CD4-positive, alpha-beta T cell treated with Interleukin-10 for 1 hour (primary cell): ENCODE measurements around the gene GEMIN4.
"Not testable (repeated sequence)": the region's sequence is repeated elsewhere in the genome, so short reads cannot be mapped to it uniquely, and the experiment has no call there.

ENCODE experiments used
- DNase-seq: peaks from one replicate; pipeline ENCODE4 v3.0.0-alpha.2; 2020

The GEMIN4 gene

GRCh38 chr17:774313-774584, 22.2 kb upstream of the GEMIN4 start:
- DNase-seq = no peak

GRCh38 chr17:773467-774312, 21.6 kb upstream of the GEMIN4 start:
- DNase-seq = no peak

GRCh38 chr17:773016-773415, 21.0 kb upstream of the GEMIN4 start:
- DNase-seq = no peak

GRCh38 chr17:767076-767475, 15.0 kb upstream of the GEMIN4 start:
- DNase-seq = no peak

GRCh38 chr17:760371-760770, 8.3 kb upstream of the GEMIN4 start:
- no peak for DNase-seq

- no peak for DNase-seq
These were observed 7.9 kb upstream of the GEMIN4 start for GRCh38 chr17:759964-760363.

- not testable (repeated sequence) for DNase-seq
These were observed 4.0 kb upstream of the GEMIN4 start for GRCh38 chr17:756010-756567.

GRCh38 chr17:755319-755961, 3.4 kb upstream of the GEMIN4 start:
- not testable (repeated sequence) for DNase-seq

GRCh38 chr17:753418-753817, 1.4 kb upstream of the GEMIN4 start:
- DNase-seq = no peak

GRCh38 chr17:752620-753219, 656 bp upstream of the GEMIN4 start:
- DNase-seq = no peak

GRCh38 chr17:751269-752001, 629 bp downstream of the GEMIN4 start:
- DNase-seq = peak; percentile 51

GRCh38 chr17:750431-751037, 1.5 kb downstream of the GEMIN4 start:
- no peak for DNase-seq

- DNase-seq = not testable (repeated sequence)
These were observed 2.7 kb downstream of the GEMIN4 start for GRCh38 chr17:749359-749758.

GRCh38 chr17:748604-749003, 3.5 kb downstream of the GEMIN4 start:
- DNase-seq = not testable (repeated sequence)

- DNase-seq = no peak
These were observed 5.1 kb downstream of the GEMIN4 start for GRCh38 chr17:746783-747629.

GRCh38 chr17:746181-746580, 5.9 kb downstream of the GEMIN4 start:
- DNase-seq = no peak

- DNase-seq = no peak
These were observed 6.7 kb downstream of the GEMIN4 start for GRCh38 chr17:745406-745805.

- DNase-seq = no peak
These were observed 7.1 kb downstream of the GEMIN4 start for GRCh38 chr17:744937-745336.

- no peak for DNase-seq
These were observed 8.9 kb downstream of the GEMIN4 start for GRCh38 chr17:743139-743538.

GRCh38 chr17:742147-742793, 9.8 kb downstream of the GEMIN4 start:
- no peak for DNase-seq
